Stimulated activated CD4-positive, alpha-beta T cell treated with anti-CD3 and anti-CD28 coated beads, Interleukin-12 subunit alpha, Interleukin-12 subunit beta, amount 100 ng/mL, for 24 hours (primary cell): ENCODE results near the gene UTP25.

ENCODE experiments used
- DNase-seq, 2 experiments: peaks; one replicate each; pipeline ENCODE4 v3.0.0-alpha.2; 2020; ENCODE audit warnings: low read depth in 2 of 2

UTP25 gene

DNA sequence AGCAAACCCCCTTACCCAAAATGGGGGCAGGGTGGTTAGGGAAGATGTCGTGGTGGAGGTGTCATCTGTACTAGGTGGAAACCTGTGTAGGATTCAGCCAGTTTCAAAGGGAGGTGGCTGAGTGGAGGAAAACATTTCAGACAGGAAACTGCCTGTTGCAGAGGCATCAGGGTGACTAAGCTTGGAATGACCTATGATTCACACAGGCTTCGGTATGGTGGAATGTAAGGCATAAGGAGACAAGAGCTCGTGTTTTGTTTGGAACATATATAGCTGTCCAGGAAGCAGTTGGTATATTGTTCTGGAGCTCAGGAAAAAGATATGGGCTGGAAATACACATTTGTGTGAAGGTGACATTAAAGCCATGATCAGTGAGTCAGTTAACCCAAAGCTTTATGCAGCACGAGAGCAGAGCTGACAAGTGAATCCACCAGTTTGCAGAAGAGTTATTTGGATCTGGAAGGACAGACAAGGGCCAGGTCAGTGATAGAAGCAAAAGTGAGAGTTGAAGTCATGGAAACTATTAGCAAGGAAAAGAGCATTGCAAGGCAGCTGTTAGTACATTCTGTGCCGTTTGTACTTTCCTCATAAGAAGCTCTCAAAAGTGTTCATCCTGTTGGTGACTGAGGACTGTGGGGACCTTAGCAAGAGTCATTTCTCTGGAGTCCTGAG lies 12.2 kb downstream of the UTP25 start:
- DNase-seq = no peak

DNA sequence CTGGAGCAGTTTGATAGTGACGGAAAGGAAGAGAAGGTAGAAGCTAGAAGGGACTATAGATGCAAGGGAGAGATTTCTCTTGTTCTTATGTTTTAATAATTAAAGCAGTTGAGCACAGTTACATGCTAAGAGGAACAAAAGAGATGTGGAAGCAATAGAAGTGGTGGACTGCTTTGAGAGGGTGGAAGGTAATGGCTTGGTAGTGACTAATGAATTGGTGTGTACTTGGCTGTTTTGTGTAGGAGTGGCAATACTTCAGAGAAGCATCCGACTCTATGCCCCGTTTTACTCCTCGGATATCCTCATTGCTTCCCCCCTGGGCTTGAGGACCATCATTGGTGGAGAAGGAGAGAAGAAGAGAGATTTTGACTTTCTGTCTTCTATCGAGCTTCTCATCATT lies 12.8 kb downstream of the UTP25 start:
- no peak for DNase-seq

DNA sequence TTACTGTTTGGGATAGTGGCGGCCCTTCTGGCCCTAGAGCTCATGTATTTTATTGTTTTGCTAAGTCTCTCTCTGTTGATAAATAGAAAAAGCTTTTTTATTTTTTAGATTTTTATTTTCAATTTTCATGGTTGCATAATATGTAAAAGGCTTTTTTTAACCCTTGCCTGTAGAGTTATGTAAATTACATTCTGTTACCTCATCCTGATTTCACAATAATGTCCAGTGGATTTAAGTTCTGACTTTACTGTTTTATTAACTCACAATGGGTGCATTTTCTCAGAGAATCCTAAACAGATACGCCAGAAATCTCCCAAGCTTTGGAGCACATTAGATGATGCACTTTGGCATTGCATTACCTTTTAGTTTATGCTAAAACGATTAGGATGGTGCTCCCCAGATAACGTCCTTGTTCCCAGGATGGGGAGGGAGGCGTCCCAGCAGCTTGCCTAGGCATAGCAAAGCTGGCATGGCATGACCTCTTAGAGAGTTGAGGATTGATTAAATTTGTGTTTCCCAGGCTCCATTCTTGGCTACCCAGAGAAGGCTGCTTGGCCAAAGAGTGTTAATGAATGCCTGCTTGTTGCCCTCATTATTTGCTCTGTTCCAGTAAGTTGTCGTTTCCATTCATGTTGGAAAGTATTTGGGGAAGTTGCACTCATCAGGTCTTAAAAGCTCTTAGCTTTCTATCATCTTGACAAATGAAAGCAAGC lies 17.1 kb downstream of the UTP25 start:
- no peak for DNase-seq

DNA sequence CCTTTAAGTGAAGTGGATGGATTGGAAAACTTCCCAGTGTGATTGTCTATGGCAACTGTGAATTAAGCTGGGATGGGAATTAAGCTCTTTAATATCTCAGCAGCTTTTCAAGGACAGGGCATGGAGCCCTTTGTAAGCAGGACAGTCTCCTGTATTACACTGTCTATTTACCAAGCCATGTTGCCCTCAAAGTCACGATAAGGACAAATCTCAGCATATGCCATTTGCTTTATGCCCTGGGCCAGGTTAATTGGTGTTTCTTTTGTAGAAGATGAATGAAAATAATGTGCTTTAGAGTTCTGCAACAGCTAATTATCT lies 17.6 kb downstream of the UTP25 start:
- no peak for DNase-seq

DNA sequence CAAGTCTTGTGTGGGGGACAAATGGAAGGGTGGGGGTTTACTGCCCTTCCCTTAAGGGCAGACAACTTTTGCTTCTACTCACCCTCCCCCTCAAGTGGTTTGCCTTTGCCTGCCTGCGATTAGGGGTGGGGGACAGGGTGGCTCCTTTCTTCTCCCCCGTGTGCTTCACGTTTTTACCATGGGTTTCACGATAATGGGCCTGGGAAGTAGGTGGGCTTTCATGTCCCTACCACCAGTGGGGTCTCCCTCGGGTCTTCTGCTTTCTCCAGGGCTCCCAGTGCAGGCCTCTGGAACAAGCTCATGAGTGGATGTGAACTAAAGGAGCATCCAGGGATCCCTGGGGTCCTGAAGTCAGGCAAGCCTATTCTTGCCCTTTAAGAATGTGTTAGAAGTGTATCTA lies 21.6 kb downstream of the UTP25 start:
- no peak for DNase-seq

DNA sequence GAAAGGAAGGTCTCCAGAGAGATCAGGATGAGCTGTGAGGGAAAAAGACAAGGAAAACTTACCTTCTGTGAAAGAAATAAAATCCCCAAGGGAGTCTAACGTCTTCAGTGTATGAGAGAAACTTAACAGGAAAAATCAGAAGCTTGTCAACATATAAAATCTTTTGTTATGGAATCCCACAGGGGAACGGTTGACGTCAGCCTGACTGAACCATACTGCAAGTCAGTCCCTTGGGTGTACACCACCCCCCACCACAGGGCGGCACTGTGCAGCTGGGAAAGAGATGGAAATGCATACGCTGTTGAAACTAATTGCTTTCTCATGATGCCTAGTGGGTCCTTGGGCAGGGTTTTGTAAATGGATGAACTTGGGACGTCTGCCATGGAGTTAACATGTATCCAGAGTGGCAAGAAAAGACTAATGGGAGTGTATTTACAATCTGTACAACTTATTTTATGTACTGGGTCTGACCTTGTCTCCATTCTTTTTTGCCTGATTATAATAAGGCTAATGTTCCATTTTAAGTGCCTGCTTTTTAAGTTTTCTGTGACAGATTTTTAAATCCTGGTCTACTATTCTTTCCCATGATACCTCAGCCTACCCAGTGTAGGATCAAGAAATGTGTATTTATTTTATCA lies 22.7 kb downstream of the UTP25 start:
- DNase-seq = peak in 1 of 2 experiments; percentile 32

DNA sequence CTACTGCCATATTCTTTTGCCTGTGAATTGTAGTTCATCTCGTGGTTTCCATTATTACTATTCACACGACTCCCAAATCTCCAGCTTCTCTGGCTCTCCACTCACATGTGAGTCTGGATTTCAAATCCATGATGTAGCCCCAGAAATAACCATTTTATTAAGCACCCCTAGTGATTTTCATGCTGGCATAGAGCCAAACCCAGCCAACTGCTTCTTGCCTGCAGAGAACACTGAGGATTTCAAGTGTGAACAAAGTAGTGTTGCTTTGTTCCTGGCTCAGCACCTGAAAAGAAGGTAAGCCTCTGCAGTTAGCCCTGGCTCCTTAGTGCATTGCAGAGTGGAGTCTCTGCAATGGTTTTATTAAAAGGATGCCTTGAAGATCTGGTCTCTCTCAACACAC lies 25.9 kb downstream of the UTP25 start:
- DNase-seq = no peak

DNA sequence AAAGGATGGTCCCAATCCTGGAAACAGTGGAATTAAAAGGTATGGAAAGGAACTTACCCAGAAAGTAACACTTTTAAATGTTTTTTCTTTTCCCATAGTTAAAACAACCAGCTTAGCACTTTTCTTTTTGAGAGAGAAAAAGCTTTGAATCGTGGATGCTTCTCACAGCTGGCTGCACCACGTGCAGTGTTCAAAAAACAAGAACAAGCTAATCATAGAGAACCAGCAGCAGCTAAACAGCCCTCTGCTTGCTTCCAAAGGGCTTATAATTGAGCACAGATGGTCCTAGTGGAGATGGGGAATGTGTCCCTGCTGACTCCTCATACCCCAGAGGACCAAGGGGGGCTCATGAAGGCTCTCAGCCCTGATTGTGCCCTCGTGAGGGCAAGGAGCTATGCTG lies 26.4 kb downstream of the UTP25 start:
- DNase-seq = no peak

DNA sequence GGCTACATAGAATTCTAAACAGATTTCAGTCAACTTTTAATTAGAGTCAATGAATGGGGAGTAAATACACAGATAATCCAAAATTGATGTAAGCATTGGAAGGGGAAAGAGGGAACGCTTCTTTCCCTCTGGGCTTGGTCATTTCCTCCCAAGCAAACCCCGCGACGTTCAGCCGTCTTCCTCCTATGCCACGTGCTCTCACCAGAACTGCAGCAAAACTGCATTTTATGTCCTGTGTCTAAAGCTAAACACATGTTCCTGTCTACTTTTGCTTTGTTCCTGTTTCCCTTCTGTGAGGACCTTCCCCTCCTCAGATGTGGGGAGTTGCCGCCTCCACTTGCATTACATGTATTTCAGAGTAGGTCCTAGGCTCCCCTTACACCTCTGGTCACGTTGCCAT lies 27.2 kb downstream of the UTP25 start:
- no peak for DNase-seq

DNA sequence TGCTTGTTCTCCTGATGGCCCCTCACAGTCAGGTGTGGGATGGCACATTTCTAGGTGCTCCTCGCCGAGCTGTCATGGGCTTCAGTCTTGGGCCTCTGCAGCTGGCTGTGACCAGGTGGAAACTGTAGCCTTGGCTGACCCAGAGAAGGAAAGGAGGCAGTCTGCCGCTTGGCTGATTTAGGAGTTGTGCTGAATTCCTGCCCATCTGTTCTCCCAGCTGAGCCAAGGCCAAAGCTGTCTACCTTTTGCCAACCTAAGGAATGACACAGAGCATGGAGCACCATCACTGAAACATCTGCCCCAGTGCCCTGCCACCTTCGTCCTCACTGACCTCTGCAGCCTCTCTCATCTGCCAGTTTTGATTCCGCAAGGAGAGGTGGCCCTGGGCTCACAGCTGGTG lies 27.9 kb downstream of the UTP25 start:
- no peak for DNase-seq

DNA sequence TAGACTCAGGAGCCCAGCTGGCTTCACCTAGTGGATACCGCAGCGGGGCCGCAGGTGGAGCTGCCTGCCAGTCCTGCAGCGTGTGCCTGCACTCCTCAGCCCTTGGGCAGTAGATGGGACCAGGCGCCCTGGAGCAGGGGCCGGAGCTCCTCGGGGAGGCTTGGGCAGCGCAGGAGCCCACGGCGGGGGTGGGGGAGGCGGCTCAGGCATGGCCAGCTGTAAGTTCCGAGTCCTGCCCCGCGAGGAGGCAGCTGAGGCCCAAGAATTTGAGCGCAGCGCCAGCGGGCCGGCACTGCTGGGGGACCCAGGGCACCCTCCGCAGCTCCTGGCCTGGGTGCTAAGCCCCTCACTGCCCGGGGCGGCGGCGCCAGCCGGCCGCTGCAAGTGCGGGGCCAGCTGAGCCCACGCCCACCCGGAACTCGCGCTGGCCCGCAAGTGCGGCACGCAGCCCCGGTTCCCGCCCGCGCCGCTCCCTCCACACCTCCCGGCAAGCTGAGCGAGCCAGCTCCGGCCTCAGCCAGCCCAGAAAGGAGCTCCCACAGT lies 30.9 kb downstream of the UTP25 start:
- no peak for DNase-seq

DNA sequence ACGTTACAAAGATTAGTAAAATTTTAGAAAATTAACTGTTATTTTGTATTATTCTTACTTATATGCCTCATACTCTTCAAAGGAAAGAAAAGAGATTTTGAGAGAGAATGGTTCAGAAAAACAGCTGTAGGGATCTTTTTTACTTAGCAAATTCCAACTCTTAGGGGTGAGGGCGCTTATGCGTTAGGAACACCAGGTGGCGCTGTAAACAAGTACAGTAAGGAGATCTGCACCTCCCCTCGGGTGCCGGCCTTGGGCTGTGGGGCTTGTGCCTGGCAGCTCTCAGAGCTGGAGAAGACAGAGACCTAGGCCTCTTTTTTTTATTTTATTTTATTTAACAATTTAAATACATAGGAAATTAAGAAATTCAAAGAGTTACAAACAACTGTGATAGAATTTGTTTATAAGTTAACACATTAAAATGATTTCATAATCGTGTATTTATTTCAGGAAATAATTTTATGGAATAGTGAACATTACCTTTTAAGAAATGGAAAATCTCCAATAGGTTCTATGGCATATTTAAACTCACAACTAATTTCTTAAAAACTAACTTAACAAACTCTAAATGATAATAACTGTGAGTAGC lies 32.6 kb downstream of the UTP25 start:
- peak; percentile 34 to 67 for DNase-seq

DNA sequence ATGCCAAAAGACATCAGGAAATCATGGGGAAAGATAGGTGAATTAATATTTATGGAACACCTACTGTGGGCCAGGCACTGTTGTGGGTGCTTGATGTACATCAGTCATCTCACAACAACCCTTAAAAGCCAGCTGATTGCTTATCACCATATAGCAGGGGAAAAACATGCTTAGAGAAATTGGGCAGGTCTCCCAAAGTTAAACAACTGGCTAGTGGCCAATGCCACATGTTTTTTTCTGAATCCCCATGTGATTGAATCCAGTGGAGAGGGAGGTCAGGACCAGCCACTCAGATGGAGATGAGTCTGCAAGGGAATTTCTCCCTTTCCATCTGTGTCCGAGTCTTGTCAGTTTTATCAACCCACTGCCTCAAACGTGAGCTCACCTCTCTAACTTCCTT lies 33.5 kb downstream of the UTP25 start:
- DNase-seq = no peak

DNA sequence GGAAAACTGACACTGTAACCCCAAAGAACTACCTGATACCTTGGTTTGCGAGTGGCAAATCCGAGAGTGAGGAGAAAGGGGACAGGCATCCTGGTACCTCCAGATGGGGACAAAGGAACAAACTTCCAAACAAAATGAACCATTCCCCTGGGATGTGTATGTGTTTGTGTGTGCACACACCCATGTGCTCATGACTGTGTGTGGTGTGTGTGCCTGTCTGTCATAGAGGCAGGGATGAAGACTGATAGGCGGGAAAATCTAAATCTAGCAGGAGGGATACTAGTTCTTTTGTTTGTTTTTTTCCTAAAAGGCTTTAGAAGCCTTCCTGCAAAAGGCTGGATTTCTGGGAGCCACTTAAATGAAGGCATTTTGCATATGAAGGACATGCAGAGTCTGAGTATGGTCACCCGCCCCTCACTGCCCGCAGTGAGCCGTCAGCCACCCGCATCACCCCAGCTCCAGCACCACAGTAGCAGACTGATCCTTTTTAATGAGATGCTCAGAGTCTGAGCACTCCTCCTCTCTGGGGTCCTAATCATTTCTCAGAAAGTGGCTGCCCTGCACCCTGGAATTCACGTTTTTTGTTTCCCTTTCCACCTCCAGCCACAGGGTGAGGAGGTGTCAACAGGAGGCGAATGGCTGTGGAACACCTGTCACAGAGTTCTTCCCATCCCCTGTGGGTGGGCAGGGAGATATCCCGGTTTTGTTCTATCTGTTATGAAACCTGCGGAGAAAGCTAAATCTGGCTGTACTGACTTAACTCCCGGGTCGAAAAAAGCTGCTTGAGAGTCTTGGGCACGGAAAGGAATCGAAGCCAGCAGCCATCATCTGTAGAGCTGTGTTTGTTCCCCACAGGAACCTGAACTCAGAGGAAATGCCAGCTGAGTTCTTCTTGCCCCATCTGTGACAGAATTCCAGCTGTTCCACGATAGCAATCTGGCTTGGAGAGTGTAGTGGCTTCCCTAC lies 34.9 kb downstream of the UTP25 start:
- no peak for DNase-seq

DNA sequence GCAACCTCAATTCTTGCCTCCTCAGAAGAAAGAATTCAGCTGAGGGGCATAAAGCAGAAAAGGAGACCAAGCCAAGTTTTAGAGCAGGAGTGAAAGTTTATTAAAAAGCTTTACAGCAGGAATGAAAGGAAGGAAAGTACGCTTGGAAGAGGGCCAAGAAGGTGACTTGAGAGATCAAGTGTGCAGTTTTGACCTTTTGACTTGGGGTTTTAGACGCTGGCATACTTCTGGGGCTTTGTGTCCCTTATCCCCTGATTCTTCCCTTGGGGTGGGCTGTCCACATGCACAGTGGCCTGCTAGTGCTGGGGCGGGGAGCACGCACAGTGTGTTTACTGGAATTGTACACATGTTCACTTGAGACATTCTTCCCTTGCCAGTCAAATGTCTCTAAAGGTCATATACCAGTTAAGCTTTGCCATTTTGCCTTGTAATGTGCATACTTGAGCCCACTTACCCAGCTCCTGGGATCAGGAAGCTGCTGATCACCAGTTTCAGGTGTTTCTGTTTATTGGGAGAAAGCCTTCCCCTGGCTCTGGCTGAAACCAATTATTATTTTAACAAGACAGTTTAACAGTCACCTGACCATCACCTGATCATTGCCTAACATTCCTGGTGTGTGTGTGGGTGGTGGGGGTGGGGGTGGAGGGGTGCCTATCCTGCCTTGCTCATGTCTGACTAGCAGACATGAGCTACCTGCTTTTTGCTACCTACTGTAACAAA lies 36.2 kb downstream of the UTP25 start:
- DNase-seq = no peak

DNA sequence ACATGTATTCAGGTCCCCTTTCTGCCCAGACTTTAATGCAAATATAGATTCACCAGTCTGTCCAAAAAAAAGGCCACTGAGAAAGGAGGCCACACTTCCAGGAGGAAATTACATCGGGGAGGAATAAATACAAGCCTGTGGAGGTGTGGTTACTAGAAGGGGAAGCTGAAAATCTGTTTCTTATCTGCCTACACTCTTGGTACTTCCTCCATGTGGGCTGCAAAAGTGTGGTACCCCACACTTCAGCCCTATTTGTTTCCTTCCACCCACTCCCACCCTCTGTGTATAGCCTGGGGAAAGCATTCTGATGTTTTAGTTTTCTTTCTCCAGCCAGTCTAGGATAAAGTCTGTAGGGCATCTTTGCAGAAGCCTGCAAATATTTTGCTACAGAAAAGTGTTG lies 38.4 kb downstream of the UTP25 start:
- no peak for DNase-seq

DNA sequence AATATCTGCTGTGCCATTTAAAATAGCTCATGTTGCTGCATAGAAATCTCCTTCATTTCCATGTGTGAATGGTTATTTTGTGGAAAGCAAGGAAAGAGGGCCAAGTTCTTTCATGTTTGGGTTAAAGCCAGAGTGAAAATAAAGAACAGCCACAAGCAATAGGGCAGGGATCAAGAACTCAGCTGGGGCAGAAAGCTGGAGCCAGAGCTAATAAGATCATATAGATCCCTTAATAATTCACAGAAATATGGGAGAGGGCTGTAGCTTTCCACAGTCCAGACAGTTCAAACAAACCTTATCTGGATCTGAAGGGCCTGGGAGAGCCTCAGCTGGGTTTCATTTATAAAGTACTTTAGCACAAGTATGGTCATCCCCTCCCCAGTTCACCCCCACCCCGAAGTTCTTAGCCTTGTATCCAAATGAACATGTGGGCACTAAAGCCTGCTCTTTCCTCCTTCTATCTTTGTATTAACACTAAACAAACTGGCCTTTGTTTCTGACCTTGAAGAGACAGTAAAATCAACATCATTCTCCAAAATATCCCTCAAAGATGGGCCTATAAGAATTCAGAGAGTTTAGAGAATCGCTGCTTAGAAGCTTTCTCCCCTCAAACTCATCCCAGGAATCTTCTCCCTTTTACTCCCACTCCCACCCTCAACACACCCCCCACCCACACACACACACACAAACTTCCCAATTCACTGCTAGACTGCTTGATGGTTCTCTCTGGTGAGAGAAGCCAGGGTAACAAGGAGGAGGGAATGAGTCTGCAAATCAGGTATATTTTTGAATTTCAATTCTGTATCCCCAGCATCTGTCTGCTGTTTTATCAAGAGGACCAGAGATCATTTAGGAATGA lies 41.7 kb downstream of the UTP25 start:
- DNase-seq = no peak

DNA sequence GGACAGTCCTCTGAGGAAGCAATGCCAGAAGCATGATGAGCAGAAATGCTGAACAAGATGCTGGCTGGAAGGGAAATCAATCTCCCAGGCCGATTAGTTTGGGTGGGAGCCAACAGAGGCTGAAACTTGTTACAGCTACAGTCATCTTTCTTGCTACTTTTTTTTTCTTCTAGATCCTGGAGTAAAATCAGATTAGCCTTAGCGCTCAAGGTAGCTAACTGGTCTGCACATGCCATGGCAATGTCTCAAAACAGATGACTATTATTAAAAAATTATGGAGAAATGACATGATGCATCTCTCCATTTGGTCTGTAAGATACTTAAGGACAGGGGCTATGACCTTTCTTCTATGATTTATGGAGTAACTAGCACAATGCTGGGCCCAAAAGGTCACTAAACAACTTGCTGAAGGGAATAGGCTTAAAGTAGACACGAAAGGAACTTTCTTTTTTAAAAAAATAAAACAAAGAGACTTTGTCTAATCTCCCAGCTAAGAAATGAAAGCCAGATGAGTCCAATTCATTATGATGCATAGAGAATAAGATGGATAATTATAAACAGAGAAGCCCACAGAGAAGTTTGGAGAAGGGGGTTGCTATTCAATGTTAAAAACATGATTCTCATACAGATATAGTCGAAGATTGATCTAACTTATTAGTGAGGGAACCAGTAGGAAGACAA lies 42.5 kb downstream of the UTP25 start:
- DNase-seq = no peak

DNA sequence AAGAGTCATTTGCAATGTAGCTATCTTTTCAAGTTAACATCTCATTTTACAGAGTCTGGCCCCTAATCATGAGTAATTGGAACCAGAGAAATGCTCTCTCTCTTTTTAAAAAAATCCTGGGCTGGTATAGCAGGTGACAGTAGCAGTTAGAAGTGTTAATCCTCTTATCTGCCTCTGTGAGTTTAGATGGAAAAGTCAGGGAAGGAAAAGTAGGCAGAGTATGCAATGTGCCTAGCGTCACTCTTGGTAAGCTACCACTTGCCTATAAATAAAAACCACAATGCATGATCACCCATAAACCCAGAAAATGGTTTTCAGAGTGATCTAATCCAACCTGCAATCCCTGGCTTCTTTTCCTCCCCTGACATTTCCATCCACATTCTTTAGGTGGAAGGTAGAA lies 43.2 kb downstream of the UTP25 start:
- no peak for DNase-seq
